ENCODE data around the gene NOC2L.
A peak's percentile ranks its signal among the peaks of the same experiment; 100 is the strongest.

The NOC2L gene

GRCh38 chr1:958823-959730 is at the start of gene NOC2L:
Gene NOC2L, minus strand, starts transcription at chr1:959256. Its CDS starts 16 bp downstream, at chr1:959240.
- Mint-ChIP-seq H3K27ac (peak within 1 kb of the TSS; percentile 78), H3K4me3 (peak within 1 kb of the TSS; percentile 99), H3K9me3 (ENCODE audit: low read depth) (no peaks in the 10 kb centered on the region), H3K4me1 (ENCODE audit: low read depth) (peaks cover 16% of the 10 kb centered on the region), H3K27me3 (no peaks in the 10 kb centered on the region), H3K36me3 (peaks cover 5% of the 10 kb centered on the region)

DNA sequence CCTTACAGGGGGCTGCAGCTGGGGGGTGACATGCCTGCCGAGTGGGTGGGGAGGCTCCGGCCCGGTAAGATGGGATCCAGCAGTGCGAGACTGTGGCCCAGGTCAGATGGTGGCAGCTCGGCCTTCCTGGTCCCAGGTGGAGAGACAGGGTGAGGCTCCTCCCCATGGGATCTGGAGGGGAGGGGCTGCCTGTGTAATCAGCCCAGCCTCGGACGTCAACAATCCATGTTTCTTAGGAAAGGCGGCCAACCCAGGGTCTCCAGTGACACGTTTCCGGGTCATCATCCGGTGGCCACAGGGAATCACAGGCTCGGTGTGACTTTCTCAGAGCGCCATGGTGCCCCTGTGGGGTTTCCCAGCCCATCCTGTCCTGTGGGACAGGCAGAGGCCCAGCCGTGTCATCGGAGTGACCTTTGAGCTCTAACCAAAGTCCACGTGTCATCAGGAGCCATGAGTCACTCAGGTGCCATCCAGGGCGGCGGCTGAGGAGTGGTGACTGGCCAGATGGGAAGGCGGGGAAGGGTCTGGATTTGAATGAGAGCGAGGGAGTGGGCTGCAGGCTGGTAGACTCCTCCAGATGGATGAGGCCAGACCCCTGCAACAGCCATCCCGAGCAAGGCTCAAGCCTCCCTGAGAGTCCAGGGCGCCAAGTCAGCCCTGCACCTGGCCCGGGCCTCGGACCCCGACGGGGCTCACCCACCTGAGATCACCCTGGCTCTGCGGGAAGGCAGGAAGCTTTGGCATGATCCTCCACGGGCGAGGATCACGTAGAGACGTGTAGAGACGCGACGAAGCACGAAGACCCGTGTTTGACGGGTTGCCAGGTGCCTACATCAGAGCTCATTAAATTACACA is 47.5 kb upstream of the NOC2L start:
- Mint-ChIP-seq H3K4me3 (no peak overlapping the region), H3K9me3 (ENCODE audit: low read depth) (no peaks in the 10 kb centered on the region), H3K27me3 (peaks cover 12% of the 10 kb centered on the region), H3K27ac (no peak overlapping the region), H3K4me1 (ENCODE audit: low read depth) (peaks cover 13% of the 10 kb centered on the region), H3K36me3 (no peaks in the 10 kb centered on the region)

DNA sequence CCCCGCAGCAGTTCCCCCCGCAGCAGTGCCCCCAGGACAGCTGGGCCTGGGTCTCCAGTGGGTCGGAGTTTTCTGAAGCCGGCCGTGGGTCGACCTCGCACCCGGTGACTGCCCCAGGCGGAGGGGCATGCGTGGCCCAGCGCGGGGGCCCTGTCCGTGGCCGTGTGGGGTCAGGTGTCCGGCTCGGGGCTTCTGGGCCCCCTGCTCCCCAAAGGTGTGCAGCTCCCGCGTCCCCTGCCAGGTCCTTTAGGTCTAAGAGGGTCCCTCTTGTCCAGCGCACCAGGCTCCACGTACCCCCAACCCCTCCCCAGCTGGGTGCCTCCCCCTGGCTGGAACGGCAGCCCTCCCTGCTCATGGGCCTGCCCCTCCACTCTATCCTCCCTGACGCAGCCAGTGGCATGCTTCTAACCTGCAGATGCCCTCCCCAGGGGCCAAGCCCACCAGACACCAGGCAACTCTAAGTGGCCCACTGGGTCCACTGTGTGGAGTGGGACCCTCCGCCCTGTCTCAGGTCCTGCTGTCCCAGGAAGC is 46.8 kb upstream of the NOC2L start:
- no peak overlapping the region for H3K4me3 Mint-ChIP-seq
- no peaks in the 10 kb centered on the region for H3K9me3 Mint-ChIP-seq (ENCODE audit: low read depth)
- no peak overlapping the region for H3K27ac Mint-ChIP-seq
- H3K4me1 Mint-ChIP-seq (ENCODE audit: low read depth), result peaks cover 13% of the 10 kb centered on the region
- H3K27me3 Mint-ChIP-seq, result peaks cover 12% of the 10 kb centered on the region
- H3K36me3 Mint-ChIP-seq, result no peaks in the 10 kb centered on the region

DNA sequence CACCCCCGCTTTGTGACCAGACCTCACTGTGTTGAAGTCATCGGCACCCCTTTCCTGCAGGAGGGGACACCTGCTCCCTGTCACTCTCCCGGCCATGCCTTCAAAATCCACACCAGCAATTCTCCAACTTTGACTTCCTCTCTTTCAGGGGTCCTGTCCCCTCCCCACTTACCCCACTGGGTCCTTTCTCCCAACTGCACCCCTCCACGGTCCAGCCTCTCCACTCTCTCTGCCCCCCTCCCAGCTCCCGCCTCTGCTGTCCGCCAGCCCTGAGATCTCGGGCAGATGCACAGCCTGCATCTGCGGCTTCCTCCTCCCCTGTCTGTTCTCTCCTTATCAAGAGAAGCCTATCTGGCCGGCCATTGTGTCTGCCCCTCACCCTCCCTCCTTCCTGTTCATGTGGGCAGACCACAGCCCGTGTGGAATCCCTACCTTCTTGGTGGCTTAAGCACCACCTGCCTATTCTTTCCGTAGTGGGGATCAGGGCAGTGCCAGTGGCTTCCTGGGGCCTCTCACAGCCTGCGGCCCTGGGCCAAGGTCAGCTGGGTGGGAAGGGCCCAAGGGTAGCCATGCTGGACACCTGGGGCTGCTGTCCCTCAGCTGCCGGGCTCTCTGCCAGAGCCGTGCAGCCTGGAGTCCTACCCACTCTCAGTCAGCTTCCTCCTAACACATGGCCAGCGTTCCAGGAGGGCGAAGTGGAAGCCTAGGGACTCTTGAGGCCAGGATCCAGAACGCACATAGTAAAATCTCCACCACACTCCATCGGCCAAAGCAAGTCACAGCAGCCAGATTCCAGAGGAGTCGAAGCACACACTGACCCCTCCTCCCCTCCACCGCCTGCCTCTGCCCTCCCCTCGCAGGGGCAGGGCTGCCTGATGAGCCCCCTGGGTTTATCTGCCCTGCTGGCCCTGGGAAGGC is 46.0 kb upstream of the NOC2L start:
- no peaks in the 10 kb centered on the region for H3K9me3 Mint-ChIP-seq (ENCODE audit: low read depth)
- peaks cover 12% of the 10 kb centered on the region for H3K27me3 Mint-ChIP-seq
- no peaks in the 10 kb centered on the region for H3K36me3 Mint-ChIP-seq
- peaks cover 15% of the 10 kb centered on the region for H3K4me1 Mint-ChIP-seq (ENCODE audit: low read depth)
- no peak overlapping the region for H3K27ac Mint-ChIP-seq
- H3K4me3 Mint-ChIP-seq, result no peak overlapping the region

DNA sequence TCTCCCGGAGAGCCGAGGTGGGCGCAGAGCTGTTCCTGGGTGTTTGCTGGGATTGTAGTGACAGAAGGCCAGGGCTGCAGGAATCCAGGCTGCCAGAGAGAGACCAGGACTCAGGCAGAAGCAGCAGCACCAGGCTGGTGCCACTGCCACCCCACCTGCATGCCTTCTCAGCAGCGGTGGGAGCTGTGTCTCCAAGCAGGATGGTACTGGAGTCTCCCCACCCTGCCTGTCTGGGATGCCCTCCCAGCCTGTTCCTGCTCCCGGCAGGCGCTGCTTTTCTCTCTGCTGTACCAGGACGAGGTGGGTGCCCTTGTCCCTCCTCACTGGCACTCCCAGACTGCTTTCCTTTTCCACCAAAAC is 45.3 kb upstream of the NOC2L start:
- H3K27me3 Mint-ChIP-seq, result peaks cover 12% of the 10 kb centered on the region
- H3K4me1 Mint-ChIP-seq (ENCODE audit: low read depth), result peaks cover 15% of the 10 kb centered on the region
- H3K9me3 Mint-ChIP-seq (ENCODE audit: low read depth), result no peaks in the 10 kb centered on the region
- H3K27ac Mint-ChIP-seq, result no peak overlapping the region
- H3K4me3 Mint-ChIP-seq, result no peak overlapping the region
- H3K36me3 Mint-ChIP-seq, result no peaks in the 10 kb centered on the region

DNA sequence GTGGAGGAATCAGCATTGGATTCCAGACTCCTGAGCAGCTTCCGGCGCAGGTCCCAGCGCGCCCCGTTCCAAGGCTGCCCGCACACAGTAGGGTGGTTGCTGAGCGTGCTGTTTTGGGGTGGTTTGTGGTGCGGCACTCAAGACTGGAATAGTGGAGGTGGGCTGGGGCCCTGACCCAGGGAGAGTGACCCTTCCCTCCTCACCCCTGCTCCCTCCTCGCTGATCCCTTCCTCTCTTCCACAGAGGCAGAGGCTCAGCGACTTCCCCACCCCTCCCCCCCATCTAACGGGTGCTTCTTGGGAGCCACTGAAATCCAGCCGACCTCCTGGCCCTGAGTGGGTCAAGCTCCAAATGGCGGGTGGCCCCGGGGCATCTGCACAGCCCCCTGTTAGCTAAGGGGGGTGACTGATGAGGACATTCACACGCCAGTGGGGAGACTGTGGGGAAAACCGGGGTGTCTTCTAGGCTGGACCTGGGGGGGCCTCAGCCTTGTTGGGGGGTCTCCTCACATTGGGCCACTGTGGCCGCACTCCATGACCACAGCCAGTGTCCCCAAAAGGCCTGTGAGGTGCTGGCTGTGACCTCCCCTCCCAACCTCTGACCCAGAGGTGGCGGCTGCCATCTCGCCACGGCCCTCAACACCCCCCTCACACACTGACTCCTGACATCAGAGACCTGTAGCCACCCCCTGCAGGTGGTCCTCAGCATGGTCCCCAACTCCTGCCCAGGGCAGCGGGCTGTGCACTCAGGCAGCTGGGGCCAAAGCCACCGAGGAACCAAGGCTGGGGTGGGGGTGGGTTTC is 44.8 kb upstream of the NOC2L start:
- H3K9me3 Mint-ChIP-seq (ENCODE audit: low read depth), result no peaks in the 10 kb centered on the region
- H3K27ac Mint-ChIP-seq, result no peak overlapping the region
- no peak overlapping the region for H3K4me3 Mint-ChIP-seq
- H3K27me3 Mint-ChIP-seq, result peaks cover 12% of the 10 kb centered on the region
- H3K36me3 Mint-ChIP-seq, result no peaks in the 10 kb centered on the region
- peaks cover 15% of the 10 kb centered on the region for H3K4me1 Mint-ChIP-seq (ENCODE audit: low read depth)

- Mint-ChIP-seq H3K36me3 (no peaks in the 10 kb centered on the region), H3K4me1 (ENCODE audit: low read depth) (peaks cover 15% of the 10 kb centered on the region), H3K4me3 (peak overlapping the region; percentile 75), H3K27me3 (peaks cover 10% of the 10 kb centered on the region), H3K27ac (no peak overlapping the region), H3K9me3 (ENCODE audit: low read depth) (no peaks in the 10 kb centered on the region)
Observed at GRCh38 chr1:1001057-1001783, 42.2 kb upstream of the NOC2L start.

GRCh38 chr1:1000357-1001056 is 41.5 kb upstream of the NOC2L start:
- Mint-ChIP-seq H3K36me3 (no peaks in the 10 kb centered on the region), H3K9me3 (ENCODE audit: low read depth) (no peaks in the 10 kb centered on the region), H3K27me3 (peaks cover 13% of the 10 kb centered on the region), H3K27ac (peak overlapping the region; percentile 77), H3K4me3 (peak overlapping the region; percentile 75), H3K4me1 (ENCODE audit: low read depth) (peaks cover 17% of the 10 kb centered on the region)

DNA sequence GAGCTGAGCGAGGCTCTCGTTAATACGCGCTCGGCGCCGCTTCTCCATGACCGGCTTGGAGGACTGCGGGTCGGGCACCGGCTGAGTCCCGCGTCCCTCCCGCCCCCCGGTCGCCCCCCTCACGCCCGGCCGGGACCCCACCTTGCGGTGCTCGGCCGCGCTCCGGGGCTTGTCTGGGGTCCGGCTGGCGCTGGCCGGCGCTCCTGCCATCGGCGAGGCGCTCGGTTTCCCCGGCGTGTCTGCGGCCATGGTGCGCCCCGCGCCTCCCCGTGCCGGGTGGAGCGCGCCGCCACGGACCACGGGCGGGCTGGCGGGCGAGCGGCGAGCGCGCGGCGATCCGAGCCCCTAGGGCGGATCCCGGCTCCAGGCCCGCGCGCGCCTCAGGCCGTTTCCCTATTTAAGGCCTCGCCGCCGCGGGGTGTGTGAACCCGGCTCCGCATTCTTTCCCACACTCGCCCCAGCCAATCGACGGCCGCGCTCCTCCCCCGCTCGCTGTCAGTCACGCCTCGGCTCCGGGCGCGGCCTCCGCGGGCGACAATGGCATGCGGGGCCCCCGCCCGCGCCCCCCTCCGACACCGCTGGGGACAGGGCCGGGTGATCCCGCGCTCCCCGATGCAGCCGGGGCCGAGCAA is 40.8 kb upstream of the NOC2L start, which contains the start of gene HES4:
TSS of gene HES4 (minus strand) at position 373 of the 632 bp plus-strand sequence. CDS start at position 249, 124 bp downstream.
- H3K36me3 Mint-ChIP-seq, result no peaks in the 10 kb centered on the region
- H3K27me3 Mint-ChIP-seq, result peaks cover 7% of the 10 kb centered on the region
- H3K27ac Mint-ChIP-seq, result peak within 1 kb of the TSS; percentile 77
- H3K4me1 Mint-ChIP-seq (ENCODE audit: low read depth), result peaks cover 12% of the 10 kb centered on the region
- peak within 1 kb of the TSS; percentile 75 for H3K4me3 Mint-ChIP-seq
- no peaks in the 10 kb centered on the region for H3K9me3 Mint-ChIP-seq (ENCODE audit: low read depth)

DNA sequence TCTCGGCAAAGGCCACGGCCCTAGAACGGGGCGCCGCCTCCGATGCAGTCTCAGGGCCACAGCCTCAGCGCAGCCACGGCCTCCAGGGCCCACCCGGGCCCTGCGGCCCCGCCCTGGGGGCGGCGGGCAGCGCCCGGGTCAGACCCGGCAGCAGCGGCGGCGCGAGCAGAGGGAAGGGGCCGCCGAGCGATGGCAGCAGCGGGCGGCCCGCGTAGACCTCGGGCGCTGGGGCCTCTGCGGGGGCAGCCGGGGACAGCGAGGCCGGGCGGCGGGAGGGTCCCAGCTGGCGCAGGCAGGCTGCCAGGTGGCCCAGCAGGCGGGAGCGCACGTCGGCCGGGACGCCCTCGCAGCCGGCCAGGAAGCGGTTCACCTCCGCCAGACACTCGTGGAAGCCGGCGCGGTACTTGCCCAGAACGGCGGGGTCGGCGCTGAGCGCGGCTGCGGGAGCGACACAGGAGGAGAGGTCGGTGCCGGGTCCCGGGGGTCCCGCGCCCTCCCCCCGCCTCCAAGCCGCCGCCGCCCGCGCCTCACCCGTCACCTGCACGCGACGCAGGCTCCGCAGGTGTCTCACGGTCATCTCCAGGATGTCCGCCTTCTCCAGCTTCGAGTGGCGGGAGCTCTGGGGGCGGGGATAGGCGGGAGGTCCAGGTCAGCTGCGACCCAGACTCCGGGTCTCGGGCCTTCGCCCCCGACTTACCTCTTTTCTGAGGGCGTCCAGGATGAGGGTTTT is 40.1 kb upstream of the NOC2L start:
- Mint-ChIP-seq H3K27ac (no peak overlapping the region), H3K4me1 (ENCODE audit: low read depth) (peaks cover 8% of the 10 kb centered on the region), H3K27me3 (peaks cover 4% of the 10 kb centered on the region), H3K36me3 (no peaks in the 10 kb centered on the region), H3K4me3 (peak overlapping the region; percentile 42), H3K9me3 (ENCODE audit: low read depth) (no peaks in the 10 kb centered on the region)

- H3K4me3 Mint-ChIP-seq, result no peak overlapping the region
- peaks cover 8% of the 10 kb centered on the region for H3K4me1 Mint-ChIP-seq (ENCODE audit: low read depth)
- H3K9me3 Mint-ChIP-seq (ENCODE audit: low read depth), result no peaks in the 10 kb centered on the region
- H3K36me3 Mint-ChIP-seq, result no peaks in the 10 kb centered on the region
- H3K27me3 Mint-ChIP-seq, result peaks cover 4% of the 10 kb centered on the region
- H3K27ac Mint-ChIP-seq, result no peak overlapping the region
Observed at GRCh38 chr1:998745-998994, 39.6 kb upstream of the NOC2L start.

Measured in activated naive CD8-positive, alpha-beta T cell (primary cell).